Retinal pigment epithelial cell (primary cell): ENCODE measurements around the gene RERE.

Experiments used
- DNase-seq: peaks from one replicate; pipeline ENCODE4 v3.0.0-alpha.2; 2010; ENCODE audit warnings: low read depth
- H3K4me3 ChIP-seq: 2 replicates; pipeline ENCODE4 v1.5.1; 2011; ENCODE audit warnings: mild to moderate bottlenecking, low read length, control low read depth, moderate library complexity
- TF ChIP-seq, protein P1 (sequence below): conservative IDR thresholded peaks from 2 replicates; pipeline ENCODE4 v1.5.1; 2011; ENCODE audit warnings: low read depth, low read length, control low read depth, inconsistent platforms

The RERE gene

DNA sequence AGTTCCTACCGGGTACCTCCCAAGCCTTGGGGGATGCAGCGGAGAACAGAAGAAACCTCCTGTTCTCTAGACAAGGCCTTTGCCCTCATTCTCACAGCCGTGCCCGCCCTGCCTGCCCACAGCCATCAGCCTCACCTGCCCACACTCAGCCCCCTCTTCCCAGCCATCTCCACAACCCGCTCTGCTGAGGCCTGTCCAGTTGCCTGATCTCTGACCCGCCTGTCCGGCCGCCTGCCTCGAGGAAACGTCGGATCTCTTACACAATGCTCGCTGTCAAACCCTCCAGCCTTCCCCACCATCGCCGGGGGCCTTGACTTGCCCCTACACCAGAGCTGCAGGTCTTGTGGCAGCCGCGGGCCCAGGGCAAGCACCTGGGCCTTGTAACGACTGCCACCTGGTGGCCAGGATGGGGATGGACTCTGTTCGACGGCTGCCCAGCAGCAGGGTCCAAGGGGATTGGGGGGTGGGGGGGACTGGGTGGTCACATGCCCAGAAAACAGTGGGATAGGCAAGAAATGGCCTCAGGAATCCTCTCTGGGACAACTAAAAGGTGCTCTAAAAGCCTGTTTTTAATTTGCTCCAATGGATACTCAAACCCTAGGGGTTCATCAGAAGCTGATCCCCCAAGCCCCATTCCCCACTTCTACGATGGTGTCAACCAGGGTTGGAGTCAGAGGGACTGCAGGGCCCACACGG lies 468.5 kb downstream of the RERE start:
- DNase-seq, result no peak
- H3K4me3 ChIP-seq, result no peak overlapping the region
- TF ChIP-seq, protein P1, sequence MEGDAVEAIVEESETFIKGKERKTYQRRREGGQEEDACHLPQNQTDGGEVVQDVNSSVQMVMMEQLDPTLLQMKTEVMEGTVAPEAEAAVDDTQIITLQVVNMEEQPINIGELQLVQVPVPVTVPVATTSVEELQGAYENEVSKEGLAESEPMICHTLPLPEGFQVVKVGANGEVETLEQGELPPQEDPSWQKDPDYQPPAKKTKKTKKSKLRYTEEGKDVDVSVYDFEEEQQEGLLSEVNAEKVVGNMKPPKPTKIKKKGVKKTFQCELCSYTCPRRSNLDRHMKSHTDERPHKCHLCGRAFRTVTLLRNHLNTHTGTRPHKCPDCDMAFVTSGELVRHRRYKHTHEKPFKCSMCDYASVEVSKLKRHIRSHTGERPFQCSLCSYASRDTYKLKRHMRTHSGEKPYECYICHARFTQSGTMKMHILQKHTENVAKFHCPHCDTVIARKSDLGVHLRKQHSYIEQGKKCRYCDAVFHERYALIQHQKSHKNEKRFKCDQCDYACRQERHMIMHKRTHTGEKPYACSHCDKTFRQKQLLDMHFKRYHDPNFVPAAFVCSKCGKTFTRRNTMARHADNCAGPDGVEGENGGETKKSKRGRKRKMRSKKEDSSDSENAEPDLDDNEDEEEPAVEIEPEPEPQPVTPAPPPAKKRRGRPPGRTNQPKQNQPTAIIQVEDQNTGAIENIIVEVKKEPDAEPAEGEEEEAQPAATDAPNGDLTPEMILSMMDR, result peak; percentile 78

DNA sequence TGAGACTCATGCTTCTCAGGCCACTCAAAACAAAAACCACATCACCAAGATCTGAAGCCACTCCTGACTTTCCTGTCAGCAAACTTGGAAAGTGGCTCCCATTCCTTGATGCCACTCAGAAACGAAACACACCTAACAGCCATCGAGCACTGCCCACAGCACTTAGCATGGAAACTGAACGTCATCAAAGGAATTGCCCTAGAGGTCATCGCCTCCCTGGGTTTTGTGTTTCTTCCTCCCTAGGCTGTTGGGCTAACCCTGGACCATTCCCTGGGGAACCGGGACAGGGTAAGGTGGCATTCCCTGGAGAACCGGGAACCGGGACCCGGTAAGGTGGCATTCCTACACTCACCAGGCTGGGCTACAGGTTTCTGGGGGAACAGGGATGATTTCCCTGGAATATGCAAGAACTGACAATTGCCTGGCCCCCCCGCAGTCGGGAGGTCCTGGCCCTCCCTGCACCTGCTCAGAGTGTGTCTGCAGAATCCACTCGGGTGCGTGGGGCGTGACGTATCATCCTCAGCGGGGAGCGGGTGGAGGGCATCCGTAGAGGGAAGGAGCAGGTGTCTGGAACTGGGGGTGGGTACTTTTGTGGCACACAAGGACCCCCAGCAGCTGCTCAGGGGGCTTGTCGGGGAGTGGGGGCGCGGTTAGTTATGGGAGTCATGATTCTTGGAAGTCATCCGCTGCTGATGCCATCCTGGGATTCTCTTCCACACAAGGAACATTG lies 469.2 kb downstream of the RERE start:
- no peak overlapping the region for H3K4me3 ChIP-seq
- no peak for DNase-seq
- TF ChIP-seq, protein P1, result no peak

DNA sequence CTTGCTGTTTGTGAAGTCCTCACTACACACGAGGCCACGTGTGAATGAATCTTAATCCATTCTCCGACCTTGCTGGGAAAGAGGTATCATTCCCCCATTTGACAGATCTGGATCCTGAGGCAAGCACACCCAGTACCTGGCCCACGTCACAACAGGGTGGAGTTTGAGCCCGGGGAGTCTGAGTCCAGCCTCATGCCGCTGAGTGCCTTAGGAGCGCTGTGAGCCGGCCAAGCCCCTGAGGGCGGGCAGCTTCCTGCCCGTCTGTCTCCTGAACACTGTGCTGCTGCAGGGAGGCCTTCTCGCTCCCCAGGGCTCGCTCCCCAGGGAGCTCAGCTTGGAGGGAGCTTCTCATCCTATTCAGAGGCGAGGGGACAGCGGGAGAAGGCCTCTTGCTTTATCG lies 469.8 kb downstream of the RERE start:
- TF ChIP-seq, protein P1, result no peak
- no peak for DNase-seq
- H3K4me3 ChIP-seq, result no peak overlapping the region

DNA sequence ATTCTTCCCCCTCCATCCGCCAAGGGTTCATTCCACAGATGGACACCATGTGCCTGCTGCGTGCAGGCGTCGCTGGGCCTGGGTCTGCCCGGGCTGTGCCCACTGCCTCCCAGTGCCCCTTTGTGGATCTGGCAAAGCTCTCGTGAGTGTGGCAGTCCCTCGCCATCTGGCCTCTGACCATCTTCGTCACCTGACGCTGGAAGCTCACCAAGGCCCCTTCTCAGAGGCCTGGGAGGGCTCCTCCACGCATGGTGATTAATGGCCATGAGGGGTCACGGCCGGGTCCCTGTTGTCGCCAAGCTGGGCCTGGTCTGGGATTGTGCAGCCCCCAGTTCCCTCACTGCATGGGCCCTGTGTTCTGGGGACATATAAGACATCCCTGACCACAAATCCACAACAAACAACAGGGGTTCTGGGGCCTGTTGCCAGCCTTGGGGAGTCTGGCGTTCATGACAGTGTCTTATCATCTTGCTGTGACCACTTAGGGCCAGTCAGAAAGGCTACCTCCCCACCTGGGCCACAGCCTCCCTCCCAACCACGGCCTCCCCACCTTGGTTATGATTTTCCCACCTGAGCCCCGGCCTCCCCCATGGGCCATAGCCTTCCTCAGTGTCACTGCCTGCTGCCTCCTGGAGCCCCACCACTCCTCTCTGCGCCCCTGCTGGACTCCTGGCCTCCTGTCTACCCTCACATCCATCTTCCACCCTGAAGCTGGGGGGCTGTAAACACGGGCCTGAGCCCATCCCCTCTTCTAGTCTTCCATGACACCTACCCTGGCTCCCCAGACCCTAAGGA lies 471.6 kb downstream of the RERE start:
- TF ChIP-seq, protein P1, result no peak
- no peak for DNase-seq
- H3K4me3 ChIP-seq, result no peak overlapping the region

DNA sequence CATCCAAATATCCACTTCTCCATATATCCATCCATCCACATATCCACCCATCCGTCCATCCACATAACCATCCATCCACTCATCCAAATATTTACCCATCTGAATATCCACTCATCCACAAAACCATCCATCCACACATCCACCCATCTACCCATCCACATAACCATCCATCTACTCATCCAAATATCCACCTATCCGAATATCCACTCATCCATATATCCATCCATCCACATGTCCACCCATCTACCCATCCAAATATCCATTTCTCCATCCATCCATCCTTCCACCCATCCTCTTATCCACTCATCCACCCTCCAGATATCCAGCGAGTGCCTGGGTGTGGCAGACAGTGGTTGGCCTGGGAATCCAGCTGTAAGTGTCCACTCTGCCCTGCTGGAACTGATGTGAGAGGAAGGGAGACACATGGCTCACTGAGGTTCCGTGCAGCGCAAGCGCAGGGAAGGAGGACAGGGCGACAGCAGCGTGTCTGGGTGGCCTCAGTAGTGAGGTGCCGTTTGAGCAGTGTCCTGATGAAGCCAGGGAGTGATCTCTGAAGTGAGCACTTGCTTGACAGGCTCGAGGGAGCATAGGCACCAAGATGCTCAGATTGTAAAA lies 472.4 kb downstream of the RERE start:
- TF ChIP-seq, protein P1, result no peak
- no peak overlapping the region for H3K4me3 ChIP-seq
- DNase-seq, result no peak

DNA sequence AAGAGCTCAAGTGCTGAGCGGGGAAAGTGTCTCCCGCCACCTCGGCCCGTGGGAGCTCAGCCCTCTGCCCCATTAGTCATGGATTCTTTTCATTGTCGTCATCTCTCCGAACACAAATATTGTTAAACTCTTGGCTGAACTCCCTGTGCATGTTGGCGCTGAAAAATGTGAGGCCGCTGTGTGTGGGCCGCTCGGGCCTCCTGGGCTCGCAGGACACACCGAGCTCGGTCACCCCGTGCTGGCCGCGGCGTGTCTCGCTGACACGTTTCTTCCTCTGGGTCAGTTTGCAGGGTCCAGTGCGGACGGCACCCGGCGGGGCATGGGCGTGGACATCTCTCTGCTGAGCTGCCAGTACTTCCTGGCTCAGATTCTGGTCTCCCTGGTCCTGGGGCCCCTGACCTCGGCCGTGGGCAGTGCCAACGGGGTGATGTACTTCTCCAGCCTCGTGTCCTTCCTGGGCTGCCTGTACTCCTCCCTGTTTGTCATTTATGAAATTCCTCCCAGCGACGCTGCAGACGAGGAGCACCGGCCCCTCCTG lies 473.9 kb downstream of the RERE start:
- TF ChIP-seq, protein P1, result no peak
- peak; percentile 81 for DNase-seq
- H3K4me3 ChIP-seq, result no peak overlapping the region
